ENCODE results near the gene CNTNAP2.
"Not testable (repeated sequence)": the region's sequence is repeated elsewhere in the genome, so short reads cannot be mapped to it uniquely, and the experiment has no call there.

CNTNAP2 gene

DNA sequence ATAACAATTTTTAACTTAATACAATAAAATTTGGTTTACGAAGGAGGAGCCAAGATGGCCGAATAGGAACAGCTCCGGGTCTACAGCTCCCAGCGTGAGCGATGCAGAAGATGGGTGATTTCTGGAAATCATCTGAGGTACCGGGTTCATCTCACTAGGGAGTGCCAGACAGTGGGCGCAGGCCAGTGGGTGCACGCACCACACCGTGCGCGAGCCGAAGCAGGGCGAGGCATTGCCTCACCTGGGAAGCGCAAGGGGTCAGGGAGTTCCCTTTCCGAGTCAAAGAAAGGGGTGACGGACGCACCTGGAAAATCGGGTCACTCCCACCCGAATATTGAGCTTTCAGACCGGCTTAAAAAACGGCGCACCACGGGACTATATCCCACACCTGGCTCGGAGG, 789.1 kb downstream of the CNTNAP2 start:
- DNase-seq, result not testable (repeated sequence)

DNA sequence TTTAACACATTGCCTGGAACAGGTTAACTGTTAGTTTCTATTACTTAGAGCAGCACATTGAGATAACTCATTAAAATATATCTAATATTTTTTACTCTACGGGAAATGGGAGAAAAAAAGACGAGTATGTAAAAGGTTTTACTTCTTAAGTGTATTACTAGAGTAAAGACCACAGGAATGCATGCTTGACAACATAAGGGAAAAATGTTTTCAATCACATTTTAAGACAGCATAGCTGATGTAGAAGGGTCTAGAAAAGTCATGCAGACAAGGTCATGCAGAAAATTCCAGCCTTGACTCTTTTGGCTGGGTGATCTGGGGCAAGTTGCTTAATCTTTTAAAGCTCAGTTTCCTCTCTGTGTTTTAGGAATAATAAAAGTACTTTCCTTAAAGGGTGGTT, 806.2 kb downstream of the CNTNAP2 start:
- DNase-seq, result no peak

DNA sequence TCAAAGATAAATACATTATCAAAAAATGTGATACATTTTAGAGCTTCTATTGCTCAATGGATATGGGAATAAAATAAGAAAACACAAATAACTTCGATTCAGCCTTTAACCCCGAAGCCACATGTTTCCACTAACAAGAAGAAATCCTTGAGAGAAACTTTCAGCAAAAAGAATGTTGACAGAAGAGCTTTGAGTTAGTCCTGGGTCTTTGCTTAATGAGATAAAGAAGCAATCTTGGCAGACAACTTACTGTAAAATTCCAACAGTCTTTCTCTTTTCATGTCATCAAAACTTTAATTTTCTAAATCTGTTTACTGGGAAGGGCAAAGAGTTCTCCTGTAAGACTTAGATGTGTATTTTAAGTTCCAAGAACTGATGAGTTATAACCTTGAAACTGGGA, 810.2 kb downstream of the CNTNAP2 start:
- no peak for DNase-seq

DNA sequence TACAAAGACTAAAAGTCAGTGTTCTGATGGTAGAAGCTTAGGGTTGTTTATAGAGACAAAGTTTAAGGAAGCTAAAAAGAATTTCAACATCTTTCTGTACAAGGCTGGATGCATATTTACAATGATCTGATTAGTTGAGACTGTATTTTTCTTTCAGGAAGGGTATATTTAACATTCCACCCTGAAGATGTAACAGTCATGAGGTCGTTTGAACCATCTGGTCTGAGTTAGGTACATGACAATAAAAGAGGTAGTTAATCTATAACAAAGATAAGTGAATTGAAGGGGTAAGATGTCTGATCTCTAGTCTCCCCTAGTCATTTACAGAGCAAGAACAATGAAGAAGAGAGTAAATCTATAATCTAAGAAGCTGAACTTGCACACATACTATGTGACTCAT, 821.2 kb downstream of the CNTNAP2 start:
- no peak for DNase-seq

DNA sequence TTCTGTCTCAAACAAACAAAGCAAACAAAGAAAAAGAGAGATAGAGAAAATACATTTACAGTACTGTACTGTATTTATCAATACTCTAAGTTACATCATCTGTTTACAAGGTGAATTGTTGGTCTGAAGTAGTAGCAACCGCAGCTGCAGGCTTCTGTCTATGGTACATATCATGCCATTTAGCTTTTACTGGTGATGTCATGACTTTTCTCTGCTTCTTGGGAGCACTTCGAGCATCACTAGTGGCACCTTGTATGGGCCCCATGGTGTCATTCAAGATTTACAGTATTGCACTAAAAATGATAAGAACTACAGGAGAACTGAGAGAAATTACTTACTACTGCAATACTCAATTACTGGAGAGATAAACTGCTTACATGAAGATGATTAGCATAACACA, 826.9 kb downstream of the CNTNAP2 start:
- DNase-seq, result no peak

DNA sequence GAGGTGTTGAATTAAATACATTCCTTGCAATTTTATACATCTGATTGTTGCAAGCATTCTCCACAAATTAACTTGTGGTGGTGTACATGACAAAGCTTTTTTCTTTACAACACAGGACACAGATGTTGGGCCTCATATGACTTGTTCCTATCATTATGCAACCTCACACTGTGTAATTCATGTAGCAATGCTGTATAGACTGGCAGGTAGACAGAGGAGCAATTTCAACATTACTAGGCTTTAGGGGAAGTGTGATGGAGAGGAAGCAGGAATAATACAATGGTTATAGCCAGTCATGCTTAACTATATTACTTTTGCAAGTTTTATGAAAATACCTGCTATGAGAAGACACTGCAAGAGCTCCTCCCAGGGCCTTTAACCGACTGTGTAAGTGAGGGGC, 832.1 kb downstream of the CNTNAP2 start:
- no peak for DNase-seq

DNA sequence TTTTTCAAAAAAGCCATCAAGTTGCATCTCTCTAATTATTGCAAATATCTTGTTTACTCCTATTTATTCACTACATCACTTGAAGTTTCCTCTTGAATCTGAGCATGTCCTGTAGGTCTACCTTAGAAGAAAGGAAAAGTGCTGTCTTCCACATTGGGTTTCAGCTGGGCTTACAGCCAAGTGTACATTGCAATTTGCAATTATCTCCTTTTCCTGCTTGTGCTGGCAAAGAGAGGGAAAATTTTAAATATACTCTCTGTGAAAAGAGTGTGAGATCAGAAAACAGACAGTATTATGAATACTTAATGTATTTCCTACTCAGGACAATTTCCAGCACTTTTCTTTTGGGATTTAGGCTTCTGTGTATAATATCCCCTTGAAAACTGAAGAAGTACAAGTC, 839.7 kb downstream of the CNTNAP2 start:
- no peak for DNase-seq

DNA sequence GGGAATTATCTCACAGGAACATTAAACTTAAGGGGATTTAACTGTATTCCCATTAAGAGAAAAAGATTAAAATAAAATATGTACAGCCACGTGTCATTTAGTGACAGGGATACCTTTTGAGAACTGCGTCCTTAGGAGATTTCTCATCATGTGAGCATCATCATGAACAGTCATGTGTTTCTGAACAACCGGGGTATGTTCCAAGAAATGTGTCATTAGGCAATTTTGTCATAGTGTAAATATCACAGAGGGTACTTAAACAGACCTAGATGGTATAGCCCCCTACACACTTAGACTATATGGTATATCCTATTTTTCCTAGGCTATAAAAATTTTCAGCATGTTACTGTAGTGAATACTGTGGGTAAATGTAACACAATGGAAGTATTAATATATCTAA, 840.3 kb downstream of the CNTNAP2 start:
- DNase-seq, result no peak

DNA sequence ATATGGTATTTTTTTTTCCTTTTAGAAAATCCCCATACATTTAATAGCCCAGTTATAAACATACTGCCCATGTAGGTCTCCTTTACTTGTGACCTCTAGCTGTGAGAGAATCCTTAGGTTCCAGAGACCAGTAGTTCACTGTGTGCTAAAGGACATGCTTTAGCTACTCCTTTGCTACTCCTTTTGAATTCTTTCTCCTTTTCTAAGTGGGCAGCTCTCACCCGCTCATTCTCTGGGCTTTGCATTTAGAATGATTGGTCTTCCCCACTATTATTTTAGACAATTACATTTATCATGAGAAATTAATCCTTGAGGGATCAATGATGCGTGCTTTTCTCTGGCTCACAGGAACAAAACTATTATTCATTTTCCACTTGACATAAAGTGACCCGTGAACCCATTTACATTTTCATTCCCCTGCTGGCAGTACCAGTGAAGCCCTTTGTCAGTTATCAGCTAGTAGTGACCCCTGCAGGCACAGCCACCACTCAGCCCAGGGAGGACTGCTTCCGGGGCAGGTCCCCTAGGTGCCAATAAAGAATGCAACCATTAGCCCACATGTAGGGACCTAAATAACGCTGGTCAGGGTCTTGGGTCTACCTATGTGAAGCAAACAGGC, 844.3 kb downstream of the CNTNAP2 start:
- no peak for DNase-seq

DNA sequence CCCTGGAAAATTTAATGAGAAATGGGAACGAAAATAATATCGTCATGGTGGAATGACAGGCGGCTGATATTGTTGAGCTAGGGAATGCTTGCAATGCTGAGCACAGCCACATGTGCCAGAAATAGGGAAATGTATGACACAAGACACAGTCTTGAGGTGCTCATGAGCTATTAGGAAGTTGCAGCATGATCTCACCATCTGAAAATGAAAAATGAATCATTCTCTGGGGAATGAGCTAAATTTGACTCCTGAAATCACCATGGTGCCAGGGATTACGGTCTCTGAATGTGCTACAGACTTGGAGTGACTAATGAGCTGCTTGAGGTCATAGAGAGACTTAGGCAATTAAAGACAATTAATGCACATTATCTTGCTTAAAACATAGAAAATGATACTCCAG, 845.0 kb downstream of the CNTNAP2 start:
- no peak for DNase-seq

DNA sequence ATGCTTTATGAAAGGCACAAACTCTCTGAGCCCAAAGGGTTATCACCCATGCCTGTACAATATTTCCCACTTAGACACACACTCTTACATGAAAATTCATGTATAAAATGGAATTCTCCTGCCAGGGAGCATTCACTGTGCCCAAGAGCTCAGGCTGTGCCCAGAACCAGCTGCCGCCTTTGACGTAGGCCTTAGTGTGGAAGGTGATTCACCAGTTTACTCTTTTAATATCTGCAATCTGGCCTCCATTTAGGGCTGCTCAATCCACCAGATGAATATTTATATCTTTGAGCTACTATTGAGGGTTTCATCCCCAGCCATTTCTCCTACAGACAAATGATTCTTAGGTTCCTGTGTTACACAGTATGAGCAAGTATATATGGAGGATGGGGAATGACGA, 849.7 kb downstream of the CNTNAP2 start:
- no peak for DNase-seq

DNA sequence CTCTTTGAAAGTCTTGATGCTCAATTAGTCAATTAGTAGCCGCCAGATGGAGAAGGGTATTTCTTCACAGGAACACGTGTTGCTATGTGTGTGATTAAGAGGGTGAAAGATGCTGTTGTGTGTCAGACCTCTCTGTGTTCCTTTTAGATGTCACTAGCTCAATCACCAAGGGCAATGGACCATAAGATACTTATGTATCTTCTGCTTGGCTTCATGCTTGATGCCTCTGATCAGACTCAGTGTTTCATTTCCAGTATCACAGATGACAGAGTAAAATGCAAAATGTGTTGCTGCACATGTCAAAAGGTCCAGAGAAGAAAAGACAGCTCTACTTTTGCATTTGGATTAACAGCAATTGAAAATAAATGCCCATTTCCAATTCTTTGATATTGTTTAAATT, 865.9 kb downstream of the CNTNAP2 start:
- DNase-seq, result no peak

DNA sequence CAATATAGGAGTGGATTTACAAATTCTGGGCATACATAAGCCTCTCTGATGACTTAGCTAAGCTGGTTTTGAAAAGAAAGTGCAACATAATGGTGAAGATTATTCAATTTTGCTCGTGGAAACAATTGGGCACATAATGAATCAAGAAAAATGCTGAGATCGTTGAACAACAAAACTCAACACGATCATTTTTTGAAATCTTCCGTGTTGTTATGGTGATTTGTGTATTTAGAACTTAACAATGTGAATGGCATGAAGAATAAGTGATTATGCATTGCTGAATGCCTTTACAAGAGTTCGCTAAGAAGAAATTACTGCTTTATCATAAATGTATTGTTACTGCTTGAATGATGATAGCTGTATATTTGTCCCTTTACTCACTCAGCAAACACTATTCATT, 875.0 kb downstream of the CNTNAP2 start:
- DNase-seq, result no peak

DNA sequence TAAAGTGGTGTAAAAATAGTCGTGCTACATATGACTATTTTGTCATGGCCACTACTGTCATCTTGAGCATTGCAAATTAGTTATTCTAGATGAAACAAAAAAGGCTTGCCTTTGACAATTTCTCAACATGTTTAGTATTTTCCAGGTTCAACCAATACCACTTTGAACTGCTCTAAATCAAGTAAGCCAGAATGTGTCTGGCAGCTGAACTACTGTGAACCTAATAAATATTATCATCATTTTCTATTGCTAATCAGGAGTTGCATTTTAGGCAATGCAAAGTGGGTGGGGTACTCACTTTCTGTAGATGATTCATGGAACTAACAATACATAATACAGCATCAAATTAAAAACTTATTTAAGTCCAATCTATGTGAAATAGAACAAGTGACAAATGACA, 877.2 kb downstream of the CNTNAP2 start:
- no peak for DNase-seq

DNA sequence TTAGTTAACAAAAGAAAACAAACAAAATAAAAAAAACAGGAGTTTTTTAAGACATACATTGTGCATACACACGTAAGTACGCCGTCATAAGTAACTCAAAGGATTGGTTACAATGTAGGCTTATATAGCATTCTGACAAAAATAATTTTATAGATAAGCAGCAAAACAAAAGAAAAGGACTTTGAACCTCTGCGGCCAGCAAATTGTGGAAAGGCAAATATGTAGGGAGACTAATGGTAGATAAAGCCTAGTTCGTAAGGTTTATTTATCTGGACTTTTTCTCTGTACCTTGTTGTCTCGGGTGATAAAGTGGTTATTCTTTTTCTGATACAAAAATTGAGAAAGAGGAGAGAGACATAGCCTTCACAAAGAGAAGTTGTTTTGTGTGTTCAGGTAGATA, 891.9 kb downstream of the CNTNAP2 start:
- DNase-seq, result no peak

DNA sequence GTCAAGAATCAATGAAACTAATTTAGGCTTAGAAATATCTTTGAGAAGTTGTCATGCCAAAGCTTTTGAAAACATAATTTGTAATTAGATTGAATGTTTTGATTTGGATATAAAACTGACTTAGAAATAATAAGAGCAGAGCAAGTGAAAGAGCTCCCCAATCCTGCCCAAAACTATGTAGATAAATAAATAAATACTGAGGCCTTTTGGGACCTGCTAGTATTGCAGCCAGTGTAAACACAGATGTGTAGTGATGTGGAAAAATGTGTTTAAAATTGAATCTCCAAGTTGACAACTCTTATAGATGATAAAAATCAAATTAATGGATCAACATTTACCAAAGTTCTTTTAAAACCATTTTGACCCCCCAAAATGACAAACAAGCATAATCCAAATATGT, 896.1 kb downstream of the CNTNAP2 start:
- no peak for DNase-seq

DNA sequence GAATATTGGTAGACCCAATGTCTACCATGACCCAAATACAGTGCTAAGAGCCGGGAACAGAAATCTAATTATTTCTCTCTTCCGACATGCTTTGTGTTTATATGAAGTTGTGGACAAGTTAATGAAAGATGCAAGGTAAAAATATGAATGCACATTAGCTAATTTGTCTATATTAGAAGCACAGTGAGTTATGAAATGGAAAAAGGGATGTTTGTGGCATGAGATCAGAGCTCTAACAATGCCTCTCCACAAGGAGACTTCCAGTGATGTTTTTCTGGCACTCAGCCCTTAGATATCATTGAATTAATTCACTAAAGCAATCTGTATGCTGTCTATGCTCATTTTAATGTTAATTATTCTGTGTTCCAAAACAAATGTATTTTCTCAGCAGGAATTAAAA, 897.2 kb downstream of the CNTNAP2 start:
- no peak for DNase-seq

DNA sequence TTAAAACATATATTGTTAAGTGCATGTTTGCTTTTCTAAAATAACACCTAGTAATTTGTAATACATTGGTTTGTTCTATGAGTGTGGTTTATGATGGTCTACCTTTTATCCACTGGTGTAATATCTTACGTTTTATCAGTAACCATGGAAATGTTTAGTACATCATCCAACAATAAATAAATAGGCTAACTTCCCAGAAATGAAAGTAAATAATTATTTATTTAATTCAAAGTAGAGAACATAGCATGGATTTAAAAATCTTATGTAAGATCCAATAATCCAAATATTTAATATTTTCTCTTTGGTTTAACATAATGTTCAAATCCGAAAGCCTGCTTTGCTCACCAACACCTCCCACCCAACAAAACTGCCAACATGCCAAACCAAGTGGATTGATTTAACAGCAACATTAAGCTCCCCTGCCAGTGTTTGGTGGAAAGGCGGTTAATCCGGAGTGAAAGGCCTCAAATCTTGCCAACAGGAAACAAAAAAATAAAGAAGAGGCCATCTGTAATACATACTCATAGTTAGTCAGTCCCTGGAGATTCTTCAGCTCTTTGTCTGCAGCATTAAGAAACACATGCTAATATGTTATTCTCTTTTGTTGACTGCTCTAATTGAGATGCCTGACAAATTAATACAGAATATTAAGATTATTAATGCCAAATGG, 897.8 kb downstream of the CNTNAP2 start:
- DNase-seq, result no peak

DNA sequence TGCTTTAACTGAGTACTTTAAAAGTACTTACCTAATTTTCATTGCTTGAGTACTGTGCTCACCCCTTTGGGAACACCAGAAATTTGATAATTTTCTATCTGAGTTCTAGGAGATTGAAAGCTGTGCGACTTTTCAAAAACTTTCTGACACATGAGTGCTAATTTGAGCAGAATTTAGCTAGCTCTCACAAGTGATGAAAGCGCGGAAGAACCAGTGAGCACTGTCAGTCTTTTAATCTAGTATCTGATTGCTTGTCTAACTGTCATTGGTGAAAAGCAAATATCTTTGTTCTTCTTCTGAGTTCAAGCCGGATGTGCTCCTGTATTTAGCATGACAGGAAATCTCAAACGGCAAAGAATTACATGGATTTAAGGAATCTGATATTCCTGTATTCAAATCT, 899.4 kb downstream of the CNTNAP2 start:
- no peak for DNase-seq

DNA sequence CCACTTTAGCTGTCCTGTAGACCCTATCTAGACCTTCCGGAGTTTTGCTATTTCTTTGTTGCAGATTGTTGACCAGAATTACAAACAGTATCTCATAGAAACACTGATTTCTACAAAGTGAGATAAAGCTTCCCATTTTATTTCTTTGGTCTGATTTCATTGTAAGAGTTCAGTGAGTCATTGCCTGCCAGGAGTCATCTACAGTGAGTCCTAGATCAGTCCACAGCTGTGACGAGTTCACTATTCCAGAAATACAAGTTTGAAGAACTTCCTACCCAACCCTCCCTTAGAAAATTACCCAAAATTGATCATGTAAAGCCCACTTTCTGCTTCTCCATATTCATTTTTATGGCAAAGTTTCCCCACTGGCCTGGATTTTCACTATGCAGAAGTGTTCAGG, 905.5 kb downstream of the CNTNAP2 start:
- DNase-seq, result no peak

DNA sequence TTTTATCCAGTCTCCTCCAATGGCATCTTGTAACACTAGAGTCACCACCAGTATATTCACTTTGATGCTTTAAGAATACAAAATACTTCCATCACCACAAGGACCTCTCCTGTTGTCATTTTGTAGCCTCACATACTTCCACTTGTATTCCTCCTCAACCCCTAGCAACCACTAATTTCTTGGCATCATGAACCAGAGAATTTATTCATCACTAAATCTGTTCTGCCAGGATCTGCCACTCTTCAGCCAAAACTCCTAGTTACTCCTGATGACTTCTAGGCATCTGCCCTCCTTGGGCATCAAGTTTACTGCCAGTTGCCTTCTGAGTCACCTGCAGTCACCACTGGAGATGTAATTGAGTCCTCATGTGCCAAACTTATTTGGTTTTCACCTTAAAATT, 906.8 kb downstream of the CNTNAP2 start:
- DNase-seq, result no peak

DNA sequence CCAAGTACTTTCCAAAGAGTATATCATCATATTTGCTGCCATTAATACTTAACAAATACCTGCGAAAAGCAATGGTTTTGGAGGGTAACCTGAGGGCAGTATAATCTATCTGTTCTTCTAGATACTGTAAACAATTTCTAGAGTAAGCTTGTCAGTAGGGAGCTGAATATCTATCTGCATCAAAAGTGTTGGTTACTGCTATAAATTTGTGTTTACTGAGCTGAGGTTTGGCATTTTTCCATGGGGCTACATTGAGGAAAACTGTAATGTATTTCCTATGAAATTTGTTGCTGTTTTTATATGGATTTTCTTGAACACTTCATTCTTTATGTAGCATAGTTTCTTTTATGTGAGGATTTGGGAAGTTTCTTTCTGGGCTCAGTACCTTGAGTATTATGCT, 913.4 kb downstream of the CNTNAP2 start:
- DNase-seq, result no peak

DNA sequence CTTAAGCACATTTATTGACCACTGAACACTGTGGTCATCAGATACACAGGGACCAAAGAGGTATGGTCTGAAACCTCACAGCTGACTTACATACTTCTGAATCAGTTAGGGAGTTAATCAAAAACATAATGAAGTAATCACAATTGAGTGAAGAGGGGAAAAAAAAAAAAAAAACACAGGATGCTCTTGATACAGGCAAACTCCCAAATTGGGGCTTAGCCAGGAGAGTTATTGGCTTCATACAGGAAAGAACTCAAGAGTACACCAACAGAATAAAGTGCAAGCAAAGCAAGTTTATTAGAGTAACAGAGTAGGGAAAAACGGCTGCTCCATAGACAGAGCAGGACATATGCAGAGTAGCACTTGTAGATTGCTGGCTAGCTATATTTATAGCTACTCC, 917.0 kb downstream of the CNTNAP2 start:
- DNase-seq, result no peak

DNA sequence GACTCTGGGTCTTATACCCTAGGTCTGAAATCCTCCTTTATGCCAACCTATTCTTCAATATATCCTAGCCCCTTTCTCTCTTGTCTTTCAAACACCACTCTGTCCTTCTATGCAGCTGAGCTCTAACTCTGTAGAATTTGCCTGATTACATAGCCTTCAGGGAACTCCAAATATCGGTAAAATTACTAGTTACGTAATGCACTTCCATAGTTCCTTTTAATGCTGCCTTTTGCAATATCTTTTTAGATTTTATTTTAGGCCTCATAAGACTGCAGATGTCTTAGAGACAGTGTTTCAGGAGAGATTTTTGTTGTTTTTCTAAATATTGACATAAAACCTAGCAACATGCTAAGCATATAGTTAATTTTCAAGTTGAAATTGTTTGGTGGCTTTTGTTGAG, 924.8 kb downstream of the CNTNAP2 start:
- DNase-seq, result no peak

DNA sequence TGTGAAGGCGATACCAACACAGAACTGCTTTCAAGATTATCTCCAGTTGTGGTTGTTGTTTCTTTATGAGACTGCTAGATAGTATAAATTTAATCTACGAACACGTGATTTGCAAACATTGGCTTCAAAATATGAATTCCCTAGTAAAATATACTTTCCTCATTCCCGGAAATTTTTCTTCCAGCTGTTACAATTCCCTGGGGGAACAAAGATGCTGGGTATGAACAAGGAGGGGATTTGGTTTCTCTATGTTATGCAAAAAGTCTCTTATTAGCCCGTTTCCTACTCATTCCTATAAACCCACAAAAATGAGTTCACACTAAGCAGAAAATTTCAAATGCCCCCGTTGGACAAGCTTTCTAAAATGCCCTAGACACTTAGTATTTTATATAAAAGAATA, 928.3 kb downstream of the CNTNAP2 start:
- DNase-seq, result no peak
